Gastrocnemius medialis (tissue), 4 donors: Measurements from ENCODE around the gene RMI2.

Experiments used
- POLR2A ChIP-seq, 2 donors: fragments of 450-650 bp; IDR thresholded peaks; one replicate each; pipeline ENCODE4 v1.6.1; 2017; ENCODE audit warnings: antibody characterized with exemption in 2 of 2, mild to moderate bottlenecking in 2 of 2, moderate library complexity in 2 of 2
- TF ChIP-seq, protein P1 (sequence below), 5 experiments: fragments of 450-650 bp in 3 of 5; fragments of 200-600 bp in 2 of 5; sonication (generic) in 2 of 5; IDR thresholded peaks in 4 of 5; conservative IDR thresholded peaks in 1 of 5; 1 replicate in 4 of 5; 2 replicates in 1 of 5; pipeline ENCODE4 v1.5.1; 2016 to 2019; ENCODE audit warnings: antibody characterized with exemption in 5 of 5, mild to moderate bottlenecking in 3 of 5, moderate library complexity in 3 of 5

GRCh38 chr16:11312718-11313492, 32.4 kb upstream of the RMI2 start:
- TF ChIP-seq, protein P1, sequence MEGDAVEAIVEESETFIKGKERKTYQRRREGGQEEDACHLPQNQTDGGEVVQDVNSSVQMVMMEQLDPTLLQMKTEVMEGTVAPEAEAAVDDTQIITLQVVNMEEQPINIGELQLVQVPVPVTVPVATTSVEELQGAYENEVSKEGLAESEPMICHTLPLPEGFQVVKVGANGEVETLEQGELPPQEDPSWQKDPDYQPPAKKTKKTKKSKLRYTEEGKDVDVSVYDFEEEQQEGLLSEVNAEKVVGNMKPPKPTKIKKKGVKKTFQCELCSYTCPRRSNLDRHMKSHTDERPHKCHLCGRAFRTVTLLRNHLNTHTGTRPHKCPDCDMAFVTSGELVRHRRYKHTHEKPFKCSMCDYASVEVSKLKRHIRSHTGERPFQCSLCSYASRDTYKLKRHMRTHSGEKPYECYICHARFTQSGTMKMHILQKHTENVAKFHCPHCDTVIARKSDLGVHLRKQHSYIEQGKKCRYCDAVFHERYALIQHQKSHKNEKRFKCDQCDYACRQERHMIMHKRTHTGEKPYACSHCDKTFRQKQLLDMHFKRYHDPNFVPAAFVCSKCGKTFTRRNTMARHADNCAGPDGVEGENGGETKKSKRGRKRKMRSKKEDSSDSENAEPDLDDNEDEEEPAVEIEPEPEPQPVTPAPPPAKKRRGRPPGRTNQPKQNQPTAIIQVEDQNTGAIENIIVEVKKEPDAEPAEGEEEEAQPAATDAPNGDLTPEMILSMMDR (IDR thresholded peaks at IDR 0.05 in 4 of 5, conservative IDR thresholded peaks at IDR 0.05 in 1 of 5) = no peak
- no peak for TF ChIP-seq POLR2A (IDR thresholded peaks at IDR 0.05)
